ENCODE results near the gene CD81. TPM values are rescaled to one million over a fixed set of nuclear protein-coding genes. Genes with fewer than 3 reads are reported as not detected.

Gene CD81
- total and polyA plus RNA-seq, 4 donors = 412 to 708 (median 642) TPM

DNA sequence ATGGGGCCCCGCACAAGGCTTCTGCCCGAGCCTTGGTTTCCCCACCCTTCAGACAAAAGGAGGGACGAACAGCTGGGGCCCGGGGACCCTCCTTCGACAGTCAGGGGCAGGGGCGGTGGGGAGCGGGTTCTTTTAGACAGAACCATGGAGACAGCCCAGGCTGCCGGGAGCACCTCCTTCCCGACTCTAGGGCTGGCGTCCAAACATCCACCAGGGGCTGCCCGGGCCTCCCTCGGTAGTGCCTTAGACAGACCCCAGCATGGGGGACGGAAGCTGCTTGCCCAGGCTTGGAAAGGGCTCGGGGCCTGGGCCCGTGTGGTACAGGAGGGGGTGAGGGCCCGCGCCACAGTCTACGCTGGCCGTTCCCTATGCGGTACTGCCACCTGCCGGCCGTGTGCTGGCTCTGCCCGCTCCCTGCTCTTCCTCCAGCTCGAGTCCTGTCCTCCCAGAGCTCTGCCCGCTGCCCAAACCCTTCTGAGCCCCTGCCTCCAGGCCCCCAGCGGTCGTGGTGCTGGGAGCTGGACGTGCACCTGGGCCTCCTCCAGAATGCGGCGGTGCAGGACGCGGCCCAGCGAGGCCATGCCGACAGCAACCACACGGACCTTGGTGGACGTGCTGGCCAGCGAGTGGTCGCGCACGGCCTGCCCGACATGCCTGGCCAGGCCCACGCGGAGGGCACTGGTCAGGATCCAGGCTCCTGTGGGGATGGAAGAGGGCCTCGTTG, 43.6 kb downstream of the CD81 start:
- 26 to 34% methylated on average over 44 of the region's 44 CpGs for WGBS, 2 donors
- Histone ChIP-seq H3K27ac (ENCODE audit: low read depth in 1 of 2, low read length in 1 of 2) (no peak overlapping the region), H3K9me3 (ENCODE audit: control insufficient read depth in 4 of 4, insufficient read depth in 3 of 4, low read length in 3 of 4) (no peaks in the 10 kb centered on the region), H3K36me3 (ENCODE audit: control insufficient read depth in 4 of 4, insufficient read depth in 4 of 4, low read length in 4 of 4) (no peaks in the 10 kb centered on the region), H3K4me3 (no peak overlapping the region), H3K9ac (ENCODE audit: insufficient read depth in 1 of 2, low read length in 2 of 2) (no peak overlapping the region), H3K4me1 (ENCODE audit: control insufficient read depth in 5 of 5, insufficient read depth in 5 of 5, low read length in 5 of 5) (peaks cover 0 to 5% (median 0%) of the 10 kb centered on the region in 5 donors), H3K27me3 (ENCODE audit: control insufficient read depth in 3 of 3, insufficient read depth in 3 of 3, low read length in 2 of 3) (no peaks in the 10 kb centered on the region)
- ATAC-seq (ENCODE audit: insufficient read depth, low FRiP score) (peak; percentile 90), DNase-seq (peak; percentile 84 to 88 (median 86))
- TF ChIP-seq, protein P1, sequence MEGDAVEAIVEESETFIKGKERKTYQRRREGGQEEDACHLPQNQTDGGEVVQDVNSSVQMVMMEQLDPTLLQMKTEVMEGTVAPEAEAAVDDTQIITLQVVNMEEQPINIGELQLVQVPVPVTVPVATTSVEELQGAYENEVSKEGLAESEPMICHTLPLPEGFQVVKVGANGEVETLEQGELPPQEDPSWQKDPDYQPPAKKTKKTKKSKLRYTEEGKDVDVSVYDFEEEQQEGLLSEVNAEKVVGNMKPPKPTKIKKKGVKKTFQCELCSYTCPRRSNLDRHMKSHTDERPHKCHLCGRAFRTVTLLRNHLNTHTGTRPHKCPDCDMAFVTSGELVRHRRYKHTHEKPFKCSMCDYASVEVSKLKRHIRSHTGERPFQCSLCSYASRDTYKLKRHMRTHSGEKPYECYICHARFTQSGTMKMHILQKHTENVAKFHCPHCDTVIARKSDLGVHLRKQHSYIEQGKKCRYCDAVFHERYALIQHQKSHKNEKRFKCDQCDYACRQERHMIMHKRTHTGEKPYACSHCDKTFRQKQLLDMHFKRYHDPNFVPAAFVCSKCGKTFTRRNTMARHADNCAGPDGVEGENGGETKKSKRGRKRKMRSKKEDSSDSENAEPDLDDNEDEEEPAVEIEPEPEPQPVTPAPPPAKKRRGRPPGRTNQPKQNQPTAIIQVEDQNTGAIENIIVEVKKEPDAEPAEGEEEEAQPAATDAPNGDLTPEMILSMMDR (IDR thresholded peaks at IDR 0.05; ENCODE audit: control extremely low read depth, extremely low read depth) = peak; percentile 91

DNA sequence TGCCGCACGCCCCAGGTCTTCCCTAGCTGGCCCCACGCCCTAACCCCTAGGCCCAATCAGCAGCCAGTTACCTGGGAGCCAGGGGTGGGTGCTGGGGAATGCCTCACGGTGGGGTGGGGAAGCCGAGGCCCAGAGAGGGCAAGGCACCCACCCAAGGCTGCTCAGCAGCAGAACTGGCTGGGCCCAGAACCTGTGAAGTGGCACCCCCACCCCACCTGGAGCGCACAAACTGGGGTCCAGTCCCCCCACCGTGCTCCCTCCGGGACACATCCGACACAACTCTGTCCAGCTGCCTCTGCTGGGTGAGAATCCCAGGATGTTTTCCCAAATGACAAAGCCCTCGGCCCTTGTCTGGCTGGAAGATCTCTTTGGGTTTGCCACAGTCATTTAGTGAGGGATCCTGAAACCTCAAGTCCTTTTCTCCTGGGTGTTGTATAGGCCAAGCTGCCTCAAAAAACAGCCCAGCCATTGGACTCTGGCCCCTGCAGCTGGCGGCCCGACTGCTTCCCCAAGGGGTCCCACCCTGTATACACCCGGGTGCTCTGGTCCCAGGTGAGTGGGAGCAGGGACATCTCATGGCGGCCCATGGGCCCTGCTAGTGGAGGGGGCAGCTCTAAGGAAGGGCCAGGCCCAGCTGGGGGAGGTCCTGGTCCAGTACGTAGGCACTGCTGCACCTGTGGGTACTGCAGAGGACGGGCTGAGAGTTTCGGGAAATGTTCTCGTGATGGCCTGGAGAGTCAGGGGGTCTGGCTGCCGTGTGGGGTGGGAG, 44.3 kb downstream of the CD81 start:
- WGBS, 2 donors = 78 to 84% methylated on average over 19 of the region's 19 CpGs
- no peaks in the 10 kb centered on the region for H3K36me3 ChIP-seq (ENCODE audit: control insufficient read depth in 4 of 4, insufficient read depth in 4 of 4, low read length in 4 of 4)
- no peak overlapping the region for H3K27ac ChIP-seq (ENCODE audit: low read depth in 1 of 2, low read length in 1 of 2)
- no peak overlapping the region for H3K9ac ChIP-seq (ENCODE audit: insufficient read depth in 1 of 2, low read length in 2 of 2)
- H3K27me3 ChIP-seq (ENCODE audit: control insufficient read depth in 3 of 3, insufficient read depth in 3 of 3, low read length in 2 of 3) = no peaks in the 10 kb centered on the region
- H3K4me3 ChIP-seq = no peak overlapping the region
- no peaks in the 10 kb centered on the region for H3K9me3 ChIP-seq (ENCODE audit: control insufficient read depth in 4 of 4, insufficient read depth in 3 of 4, low read length in 3 of 4)
- ATAC-seq (ENCODE audit: insufficient read depth, low FRiP score) (no peak), DNase-seq (no peak)
- H3K4me1 ChIP-seq (ENCODE audit: control insufficient read depth in 5 of 5, insufficient read depth in 5 of 5, low read length in 5 of 5) = peaks cover 0 to 5% (median 0%) of the 10 kb centered on the region in 5 donors
- TF ChIP-seq, protein P1 (IDR thresholded peaks at IDR 0.05; ENCODE audit: control extremely low read depth, extremely low read depth) = no peak

DNA sequence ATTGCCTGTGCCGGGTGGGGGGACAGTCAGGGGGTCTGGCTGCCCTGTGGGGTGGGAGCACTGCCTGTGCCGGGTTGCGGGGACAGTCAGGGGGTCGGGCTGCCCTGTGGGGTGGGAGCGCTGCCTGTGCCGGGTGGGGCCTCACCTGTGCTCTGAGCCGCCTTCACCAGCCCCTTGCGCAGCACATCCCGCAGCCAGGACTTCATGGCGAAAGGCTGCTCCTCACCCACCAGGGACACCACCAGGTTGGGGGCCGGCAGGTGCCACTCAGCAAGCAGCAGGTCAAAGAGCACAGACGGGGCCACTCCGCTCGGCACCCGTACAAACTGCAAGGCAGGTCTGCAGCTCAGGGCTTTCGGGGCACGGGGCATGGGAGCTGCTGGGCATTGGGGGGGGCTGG, 44.9 kb downstream of the CD81 start:
- Histone ChIP-seq H3K9me3 (ENCODE audit: control insufficient read depth in 4 of 4, insufficient read depth in 3 of 4, low read length in 3 of 4) (no peaks in the 10 kb centered on the region), H3K27me3 (ENCODE audit: control insufficient read depth in 3 of 3, insufficient read depth in 3 of 3, low read length in 2 of 3) (no peaks in the 10 kb centered on the region), H3K4me3 (no peak overlapping the region), H3K27ac (ENCODE audit: low read depth in 1 of 2, low read length in 1 of 2) (no peak overlapping the region), H3K36me3 (ENCODE audit: control insufficient read depth in 4 of 4, insufficient read depth in 4 of 4, low read length in 4 of 4) (no peaks in the 10 kb centered on the region), H3K4me1 (ENCODE audit: control insufficient read depth in 5 of 5, insufficient read depth in 5 of 5, low read length in 5 of 5) (peaks cover 0 to 5% (median 0%) of the 10 kb centered on the region in 5 donors), H3K9ac (ENCODE audit: insufficient read depth in 1 of 2, low read length in 2 of 2) (no peak overlapping the region)
- ATAC-seq (ENCODE audit: insufficient read depth, low FRiP score) = no peak
- no peak for DNase-seq
- 90 to 92% methylated on average over 17 of the region's 17 CpGs for WGBS, 2 donors
- TF ChIP-seq, protein P1 (IDR thresholded peaks at IDR 0.05; ENCODE audit: control extremely low read depth, extremely low read depth) = no peak

Data from lung (tissue), 12 donors.